ENCODE measurements around the gene TPTE2.

GRCh38 chr13:19567820-19568534 is 6.6 kb upstream of the TPTE2 start:
- TF ChIP-seq CTCF (IDR thresholded peaks at IDR 0.05) (no peak), ZFX (IDR thresholded peaks at IDR 0.05; ENCODE audit: borderline replicate concordance) (no peak)
